Activated CD4-positive, alpha-beta T cell treated with anti-CD3 and anti-CD28 coated beads, Interleukin-2, amount 50 U/mL, for 1 hour (primary cell): ENCODE results near the gene IL17REL.

Source experiments
- DNase-seq: peaks from one replicate; pipeline ENCODE4 v3.0.0-alpha.2; 2020

The IL17REL gene

GRCh38 chr22:49954991-49955580 is 57.5 kb downstream of the IL17REL start:
- DNase-seq = no peak

- DNase-seq = no peak
Measured at GRCh38 chr22:49954354-49954753, 58.2 kb downstream of the IL17REL start.

- DNase-seq = no peak
Measured at GRCh38 chr22:49953680-49954344, 58.8 kb downstream of the IL17REL start.

- no peak for DNase-seq
Measured at GRCh38 chr22:49953027-49953679, 59.4 kb downstream of the IL17REL start.

- no peak for DNase-seq
Measured at GRCh38 chr22:49951986-49952896, 60.3 kb downstream of the IL17REL start.

- no peak for DNase-seq
Measured at GRCh38 chr22:49951678-49951985, 60.9 kb downstream of the IL17REL start.

- DNase-seq = no peak
Measured at GRCh38 chr22:49951000-49951677, 61.4 kb downstream of the IL17REL start.

GRCh38 chr22:49950396-49950994 is 62.1 kb downstream of the IL17REL start:
- DNase-seq = no peak

GRCh38 chr22:49949914-49950292 is 62.7 kb downstream of the IL17REL start:
- no peak for DNase-seq

GRCh38 chr22:49948958-49949913 is 63.3 kb downstream of the IL17REL start:
- no peak for DNase-seq

- DNase-seq = no peak
Measured at GRCh38 chr22:49948116-49948957, 64.2 kb downstream of the IL17REL start.

- no peak for DNase-seq
Measured at GRCh38 chr22:49947296-49947622, 65.3 kb downstream of the IL17REL start.

GRCh38 chr22:49946612-49947295 is 65.8 kb downstream of the IL17REL start:
- DNase-seq = no peak

GRCh38 chr22:49945042-49945794 is 67.3 kb downstream of the IL17REL start:
- peak; percentile 47 for DNase-seq
